H1 (cell line): ENCODE measurements around the gene MGMT. TPM values are rescaled to one million over a fixed set of nuclear protein-coding genes. Genes with fewer than 3 reads are reported as not detected.

ENCODE experiments used
- CBX5 ChIP-seq: fragments of 300-800, 300-1000 bp; sonication (generic); IDR thresholded peaks from 2 replicates; pipeline ENCODE4 v1.7.1; 2016; ENCODE audit warnings: antibody characterized with exemption, low read length, low read depth
- CHD7 ChIP-seq: fragments of 300-600 bp; sonication (generic); IDR thresholded peaks from 2 replicates; pipeline ENCODE4 v1.7.1; 2012; ENCODE audit warnings: low read length, moderate library complexity, mild to moderate bottlenecking, inconsistent platforms; ENCODE audit not compliant: insufficient replicate concordance
- KDM4A ChIP-seq: IDR thresholded peaks from one replicate; pipeline ENCODE4 v1.7.1; 2012; ENCODE audit warnings: low read depth, mild to moderate bottlenecking, moderate library complexity, low read length, inconsistent platforms; ENCODE audit not compliant: severe bottlenecking
- SP1 ChIP-seq: IDR thresholded peaks from 2 replicates; pipeline ENCODE4 v1.6.1; 2011; ENCODE audit warnings: low read depth, low read length
- TAF7 ChIP-seq: optimal IDR thresholded peaks from 2 replicates; pipeline ENCODE3; 2011; ENCODE audit warnings: low read depth, mild to moderate bottlenecking, inconsistent platforms, low read length, moderate library complexity, borderline replicate concordance
- polyA plus RNA-seq, 7 experiments: library from polyadenylated mRNA; depleted of rRNA in 3 of 7; stranded (reverse) in 5 of 7; unstranded in 2 of 7; fragments of >200 nt in 5 of 7; fragments of 200-250 nt in 2 of 7; gene quantifications; 1 replicate in 5 of 7; 2 replicates in 1 of 7; 4 replicates in 1 of 7; pipeline versions ENCODE4 v1.2.1 to v1.2.3, GENCODE V29; 2011 to 2013; ENCODE audit warnings: missing spikeins in 2 of 7, mixed read lengths in 2 of 7
- total RNA-seq: library from RNA; stranded (reverse); fragmentation: NEBNext Ultra II Directional; extraction: Animal tissue kit (Norgen Biotek cat#: 25700); gene quantifications from 2 replicates; pipeline ENCODE4 v1.2.1, GENCODE V29; 2021

MGMT gene
- total and polyA plus RNA-seq, 2 of the 8 experiments (the other 6 are each of a cell fraction or from before 2014, with no cell fraction given): 9.9 to 10.7 TPM

GRCh38 chr10:129694691-129695243 lies 227.7 kb downstream of the MGMT start (continued):
- TF ChIP-seq CHD7 (no peak), KDM4A (no peak), SP1 (no peak), CBX5 (no peak), TAF7 (no peak)
